HEK293 (cell line): Measurements from ENCODE around the gene ACSM4.
"Not testable (repeated sequence)": the region's sequence is repeated elsewhere in the genome, so short reads cannot be mapped to it uniquely, and the experiment has no call there.

Source experiments
- CTCF ChIP-seq: fragments of 450-650 bp; formaldehyde crosslinking; IDR thresholded peaks from 2 replicates; pipeline ENCODE4 v1.5.1; 2016; ENCODE audit warnings: missing biosample characterization, missing genetic modification characterization
- HOXA7 ChIP-seq: sonication (generic); formaldehyde crosslinking; IDR thresholded peaks from 2 replicates; pipeline ENCODE4 v1.8.1; 2022; ENCODE audit warnings: missing genetic modification reagents, borderline replicate concordance
- TCF7L2 ChIP-seq: IDR thresholded peaks from 2 replicates; pipeline ENCODE4 v1.6.1; 2011; ENCODE audit warnings: low read depth, mild to moderate bottlenecking, inconsistent platforms, low read length, moderate library complexity, borderline replicate concordance
- ZBTB26 ChIP-seq: fragments of 450-650 bp; formaldehyde crosslinking; optimal IDR thresholded peaks from 2 replicates; pipeline ENCODE3; 2016; ENCODE audit warnings: missing biosample characterization, mild to moderate bottlenecking, missing genetic modification characterization
- ZNF146 ChIP-seq: fragments of 450-650 bp; formaldehyde crosslinking; IDR thresholded peaks from 2 replicates; pipeline ENCODE4 v1.5.1; 2016; ENCODE audit warnings: missing biosample characterization, missing genetic modification characterization
- ZNF747 ChIP-seq: fragments of 450-650 bp; formaldehyde crosslinking; IDR thresholded peaks from 2 replicates; pipeline ENCODE4 v1.5.1; 2016; ENCODE audit warnings: missing biosample characterization, missing genetic modification characterization

GRCh38 chr12:7275482-7275881 is 28.4 kb upstream of the ACSM4 start:
- TF ChIP-seq ZBTB26; CTCF; ZNF747 (tag by site-specific recombination); ZNF146 (tag by site-specific recombination); TCF7L2; HOXA7 (CRISPR knock-in tag): not testable (repeated sequence)
